ENCODE data around the gene CNN3.

Gene CNN3

DNA sequence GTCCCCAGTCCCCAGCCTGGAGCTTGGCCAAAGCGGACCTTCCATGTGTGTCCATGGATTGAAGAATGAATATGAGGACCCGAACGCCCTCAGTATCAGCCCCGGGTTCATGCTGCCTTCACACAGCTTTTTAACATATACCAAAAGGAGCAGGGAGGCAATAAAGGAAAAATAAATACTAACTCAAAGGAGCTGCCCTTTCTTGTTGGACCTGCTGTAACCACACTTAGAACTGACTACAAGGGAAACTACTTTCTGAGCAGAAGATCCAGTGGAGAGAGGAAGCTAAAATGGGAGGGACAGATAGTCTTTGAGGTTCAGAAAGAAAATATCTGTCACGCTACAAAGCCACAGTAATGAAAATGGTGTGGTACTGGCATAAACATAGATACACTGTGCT is 48.6 kb downstream of the CNN3 start:
- no peak for DNase-seq (ENCODE audit: low read depth)
- H3K4me3 ChIP-seq (replicated peaks; ENCODE audit: low read depth, low read length), result no peak overlapping the region
- no peak for TF ChIP-seq CTCF (IDR thresholded peaks at IDR 0.05; ENCODE audit: low read length, missing control alignments)

DNA sequence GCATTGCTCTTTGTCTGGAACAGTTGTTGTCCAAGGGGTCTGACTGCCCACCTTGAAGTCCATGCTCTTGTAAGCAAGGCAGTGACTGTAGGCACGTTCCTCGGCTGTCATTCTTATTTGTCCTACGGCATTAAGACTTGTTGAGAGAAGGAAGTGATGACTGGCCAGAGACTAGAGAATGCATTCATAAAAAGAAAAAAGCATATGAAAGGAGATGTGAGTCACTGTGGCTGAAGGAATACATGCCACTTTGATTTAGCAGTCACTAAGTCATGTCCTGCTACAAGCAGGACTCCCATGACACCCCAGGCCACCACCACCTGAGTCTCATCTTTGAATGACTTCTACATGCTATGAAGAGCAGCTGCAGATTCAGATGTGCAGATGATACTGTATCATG is 50.5 kb downstream of the CNN3 start:
- DNase-seq (ENCODE audit: low read depth), result peak; percentile 51
- no peak for TF ChIP-seq CTCF (IDR thresholded peaks at IDR 0.05; ENCODE audit: low read length, missing control alignments)
- H3K4me3 ChIP-seq (replicated peaks; ENCODE audit: low read depth, low read length), result no peak overlapping the region

DNA sequence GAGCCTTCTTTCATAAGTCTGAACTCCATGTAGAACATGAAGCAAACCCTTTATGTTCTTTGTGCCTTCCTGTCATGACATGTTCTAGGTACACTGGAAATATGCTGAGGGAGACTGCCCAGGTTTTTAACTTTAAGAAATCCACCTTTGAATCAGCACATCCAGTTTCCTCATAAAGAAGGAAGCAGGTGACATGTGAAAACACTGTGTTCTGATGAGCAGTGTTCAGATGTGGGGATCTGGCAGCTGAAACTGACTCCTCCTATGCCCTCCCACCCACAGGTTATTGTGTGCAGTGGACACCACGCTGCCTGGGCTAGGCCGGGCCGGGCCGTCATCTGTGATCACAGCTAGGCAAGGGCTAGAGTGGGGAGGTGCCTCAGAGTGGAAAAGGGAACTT is 51.1 kb downstream of the CNN3 start:
- TF ChIP-seq CTCF (IDR thresholded peaks at IDR 0.05; ENCODE audit: low read length, missing control alignments), result no peak
- no peak overlapping the region for H3K4me3 ChIP-seq (replicated peaks; ENCODE audit: low read depth, low read length)
- DNase-seq (ENCODE audit: low read depth), result no peak

DNA sequence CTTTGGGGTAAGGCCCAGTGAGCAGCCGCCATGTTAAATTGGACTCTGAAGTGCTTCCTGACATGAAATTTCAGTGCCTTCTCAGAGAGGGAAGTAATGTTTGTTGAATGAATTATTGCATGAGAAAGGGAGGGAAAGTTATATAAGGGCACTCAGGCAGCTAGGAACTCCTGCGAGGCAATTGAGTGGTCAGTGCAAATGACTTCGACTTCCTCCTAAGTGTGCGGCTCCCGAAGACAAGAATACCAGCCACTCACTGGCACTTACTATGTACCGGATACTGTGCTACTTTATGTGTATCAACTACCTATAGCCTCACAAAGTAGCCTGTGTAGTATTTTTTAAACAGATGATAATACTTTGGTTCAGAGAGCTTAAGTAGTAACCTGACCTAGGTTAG is 52.5 kb downstream of the CNN3 start:
- TF ChIP-seq CTCF (IDR thresholded peaks at IDR 0.05; ENCODE audit: low read length, missing control alignments), result no peak
- no peak for DNase-seq (ENCODE audit: low read depth)
- no peak overlapping the region for H3K4me3 ChIP-seq (replicated peaks; ENCODE audit: low read depth, low read length)

GRCh38 chr1:94873520-94874351 is 53.2 kb downstream of the CNN3 start:
- peak; percentile 30 for DNase-seq (ENCODE audit: low read depth)
- no peak for TF ChIP-seq CTCF (IDR thresholded peaks at IDR 0.05; ENCODE audit: low read length, missing control alignments)
- no peak overlapping the region for H3K4me3 ChIP-seq (replicated peaks; ENCODE audit: low read depth, low read length)

DNA sequence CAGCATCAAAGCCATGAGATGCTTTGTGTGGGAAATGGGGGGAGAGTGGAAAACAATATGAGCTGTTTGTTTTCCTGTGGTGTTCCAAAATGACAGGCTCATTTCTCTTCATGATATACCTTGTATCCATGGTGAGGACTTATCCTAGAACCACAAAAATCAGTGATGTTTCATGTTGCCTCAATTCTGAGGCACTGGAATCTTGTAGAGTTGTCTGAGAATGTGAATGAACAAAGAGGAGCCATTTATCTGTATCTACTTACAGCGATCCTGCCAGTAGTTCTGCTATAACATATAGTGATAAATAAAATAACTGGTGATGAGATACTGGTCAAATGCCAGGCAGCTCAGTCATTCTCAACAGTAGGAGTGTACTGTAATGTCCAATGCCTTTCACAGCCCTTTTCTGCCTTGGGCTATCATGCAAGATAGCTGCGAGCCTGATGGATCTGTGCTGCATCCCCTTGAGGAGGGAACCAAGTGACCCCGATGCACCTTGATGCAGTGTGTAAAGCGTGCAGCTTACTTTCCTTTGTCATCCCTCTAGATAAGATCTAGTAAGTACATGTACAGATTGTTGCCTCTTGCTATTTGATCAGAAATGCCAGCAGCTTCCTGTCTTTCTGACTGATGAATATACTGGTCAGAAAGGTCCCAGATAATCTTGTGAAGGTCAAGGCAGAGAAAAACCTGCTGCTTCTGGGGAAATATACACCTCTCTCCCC is 54.0 kb downstream of the CNN3 start:
- no peak overlapping the region for H3K4me3 ChIP-seq (replicated peaks; ENCODE audit: low read depth, low read length)
- DNase-seq (ENCODE audit: low read depth), result no peak
- TF ChIP-seq CTCF (IDR thresholded peaks at IDR 0.05; ENCODE audit: low read length, missing control alignments), result no peak

Data from fibroblast of pulmonary artery (primary cell).